Measurements from ENCODE around the gene CASQ2.

The CASQ2 gene

GRCh38 chr1:115685029-115685705 is 83.3 kb downstream of the CASQ2 start:
- no peak for DNase-seq

- DNase-seq, result no peak
Measured at GRCh38 chr1:115682792-115683191, 85.7 kb downstream of the CASQ2 start.

DNA sequence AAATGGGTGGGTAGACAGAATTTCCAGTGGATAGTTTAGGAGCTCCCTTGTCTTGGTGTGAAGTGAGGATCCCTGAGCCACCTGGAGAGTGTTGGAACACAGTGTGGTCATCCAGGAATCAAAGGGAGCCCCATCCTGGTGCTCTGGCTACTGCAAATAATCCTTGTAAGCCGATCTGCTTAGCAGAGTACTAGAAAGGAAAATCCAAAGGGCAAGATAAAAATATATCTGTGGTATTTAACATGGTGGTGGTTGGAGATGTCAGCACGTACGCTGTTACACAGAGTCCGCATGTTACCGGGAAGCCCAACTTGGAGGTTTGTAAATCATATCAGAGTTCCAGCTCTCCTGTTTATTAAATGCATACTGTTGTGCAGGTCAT is 87.8 kb downstream of the CASQ2 start:
- DNase-seq, result no peak

DNA sequence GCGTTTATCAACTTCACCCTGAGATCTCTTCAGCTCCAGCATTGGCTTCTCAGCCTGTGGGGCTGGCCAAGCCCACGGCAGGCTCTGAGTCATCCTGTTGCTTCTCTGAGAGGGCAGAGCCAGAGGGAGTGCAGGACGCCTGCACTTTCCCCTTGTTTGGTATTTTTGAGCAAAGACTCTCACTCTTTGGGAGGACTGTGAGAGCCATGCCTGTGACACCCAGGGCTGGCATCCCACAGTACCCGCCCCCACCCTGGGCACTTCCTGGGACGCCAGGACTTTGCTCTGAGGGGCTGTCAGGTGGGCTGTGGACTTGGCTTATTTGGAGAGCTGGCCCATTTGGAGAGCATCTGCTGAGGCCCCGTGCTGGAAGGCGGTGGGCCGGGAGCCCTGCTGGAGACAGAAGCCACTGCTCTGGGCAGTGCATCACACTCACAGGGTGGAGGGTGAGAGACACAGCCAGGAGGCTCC is 89.3 kb downstream of the CASQ2 start:
- no peak for DNase-seq

- DNase-seq, result no peak
Measured at GRCh38 chr1:115678141-115678540, 90.4 kb downstream of the CASQ2 start.

GRCh38 chr1:115677565-115677964 is 90.9 kb downstream of the CASQ2 start:
- DNase-seq, result no peak

DNA sequence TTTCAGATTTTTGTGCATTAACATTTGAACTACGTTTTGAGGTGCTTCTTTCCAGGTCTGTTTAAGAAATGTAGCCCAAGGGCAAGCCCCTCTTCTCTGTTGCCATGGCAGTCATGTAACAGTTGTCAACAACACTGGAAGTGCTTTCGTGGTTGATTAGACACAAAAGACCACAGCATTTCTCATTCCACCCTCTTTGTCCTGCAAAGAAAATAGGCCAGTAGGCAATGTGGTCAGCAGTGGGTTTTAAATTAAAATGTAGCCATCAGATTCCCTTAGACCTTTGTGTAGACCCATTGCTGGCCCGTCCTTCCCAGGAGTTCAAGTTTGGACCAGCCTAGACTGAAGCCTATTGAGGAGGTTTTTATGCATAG is 91.3 kb downstream of the CASQ2 start:
- no peak for DNase-seq

DNA sequence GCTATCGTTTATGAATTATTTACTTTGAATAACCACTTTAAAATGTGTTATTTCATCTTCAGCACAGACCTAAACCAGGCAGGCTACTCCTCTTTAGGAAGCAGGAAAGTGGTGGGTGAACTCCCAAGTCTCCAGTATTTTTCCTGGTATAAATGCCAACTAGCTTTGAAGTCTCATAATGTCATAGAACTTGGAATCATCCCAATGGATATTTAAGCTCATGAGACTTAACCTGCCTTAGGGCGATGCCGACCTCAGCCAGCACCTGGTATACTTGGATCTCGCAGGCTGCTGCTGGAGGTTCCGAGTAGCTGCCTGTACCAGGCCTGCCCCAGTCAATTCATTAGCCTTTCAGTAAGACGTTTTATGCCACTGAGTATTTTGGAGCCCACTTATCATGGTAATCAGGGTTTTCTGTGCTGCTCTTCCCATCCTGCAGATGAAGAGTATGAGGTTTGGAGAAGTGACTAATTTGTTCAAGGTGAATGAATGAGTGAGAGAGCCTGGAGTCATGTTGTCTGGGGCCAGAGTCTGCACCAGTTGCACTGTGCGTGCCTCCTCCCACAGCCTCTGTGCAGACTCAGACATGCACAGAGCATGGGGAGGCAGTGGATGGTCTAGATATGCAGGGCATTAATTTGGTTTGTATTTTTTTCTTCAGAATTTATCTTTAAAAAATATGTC is 91.9 kb downstream of the CASQ2 start:
- no peak for DNase-seq

DNA sequence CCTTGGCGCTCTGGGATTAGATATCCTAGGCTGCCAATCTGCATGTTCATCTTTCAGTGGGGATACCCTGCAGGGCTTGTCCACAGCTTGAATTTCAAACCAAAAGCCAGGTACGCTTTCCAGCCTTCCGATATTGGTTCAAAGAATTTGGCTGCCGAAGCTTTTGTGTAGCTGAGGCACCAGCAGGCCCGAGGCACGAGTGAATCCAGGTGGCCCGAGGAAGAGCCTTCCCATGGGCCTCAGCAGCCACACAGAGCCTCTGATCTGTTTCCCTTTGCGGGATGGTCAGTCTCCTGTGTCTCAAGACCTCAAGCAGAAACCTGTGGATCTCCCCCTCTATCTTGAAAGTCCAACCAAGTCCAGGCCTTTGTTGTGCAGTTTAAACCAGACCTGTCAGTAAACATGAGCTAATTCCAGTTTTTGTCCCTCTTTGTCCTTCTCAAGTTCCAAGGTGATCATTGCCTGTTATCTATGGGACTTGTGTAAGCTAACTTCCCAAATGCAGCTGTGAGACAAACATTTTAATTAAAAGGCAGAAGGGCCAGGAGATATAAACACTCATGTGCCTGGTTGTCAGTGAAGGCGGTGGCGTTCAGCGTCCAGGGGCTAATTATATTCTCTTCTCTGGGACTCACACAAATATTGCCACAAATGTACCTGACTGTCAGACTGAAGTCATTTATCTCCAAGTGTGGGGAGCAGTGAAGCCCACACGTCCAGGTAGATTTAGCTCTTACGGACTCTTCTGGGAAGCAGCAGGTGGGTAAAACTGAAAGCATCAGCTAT is 96.1 kb downstream of the CASQ2 start:
- no peak for DNase-seq

DNA sequence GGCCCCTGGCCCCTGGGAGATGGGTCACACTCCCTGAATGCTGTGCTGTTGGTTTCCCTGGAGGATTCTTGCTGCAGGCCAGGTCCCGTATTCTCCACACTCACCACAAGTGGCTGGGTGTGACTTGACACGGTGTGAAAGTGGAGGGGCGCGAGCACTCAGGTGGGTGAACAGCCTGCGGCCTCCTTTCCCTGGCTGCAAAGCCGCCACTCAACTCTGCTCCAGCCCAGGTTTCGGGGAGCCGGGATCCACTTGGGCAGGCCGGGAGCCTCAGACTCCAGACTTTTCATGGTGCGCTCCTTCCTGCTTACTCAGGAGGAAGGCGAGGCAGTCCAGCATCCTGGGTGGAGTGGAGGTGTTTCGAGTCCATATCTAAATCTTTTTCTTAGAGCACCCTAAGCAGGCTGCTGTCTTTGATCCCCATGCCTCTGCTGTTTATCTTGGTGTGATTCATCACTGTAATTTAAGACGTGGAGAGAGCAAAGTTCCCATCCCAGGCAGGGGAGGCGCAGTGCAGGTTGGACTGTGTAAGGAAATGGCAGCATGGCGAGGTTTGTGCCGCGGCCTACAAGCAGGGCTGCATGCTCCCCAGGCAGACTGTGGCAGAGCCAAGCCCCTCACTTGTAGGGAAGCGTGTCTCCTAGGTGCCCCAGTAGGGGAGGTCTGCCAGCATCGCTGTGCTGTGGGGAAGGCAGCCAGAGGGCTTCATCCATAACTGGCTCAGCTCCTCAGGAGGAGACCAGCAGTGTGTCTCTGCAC is 97.2 kb downstream of the CASQ2 start:
- no peak for DNase-seq

DNA sequence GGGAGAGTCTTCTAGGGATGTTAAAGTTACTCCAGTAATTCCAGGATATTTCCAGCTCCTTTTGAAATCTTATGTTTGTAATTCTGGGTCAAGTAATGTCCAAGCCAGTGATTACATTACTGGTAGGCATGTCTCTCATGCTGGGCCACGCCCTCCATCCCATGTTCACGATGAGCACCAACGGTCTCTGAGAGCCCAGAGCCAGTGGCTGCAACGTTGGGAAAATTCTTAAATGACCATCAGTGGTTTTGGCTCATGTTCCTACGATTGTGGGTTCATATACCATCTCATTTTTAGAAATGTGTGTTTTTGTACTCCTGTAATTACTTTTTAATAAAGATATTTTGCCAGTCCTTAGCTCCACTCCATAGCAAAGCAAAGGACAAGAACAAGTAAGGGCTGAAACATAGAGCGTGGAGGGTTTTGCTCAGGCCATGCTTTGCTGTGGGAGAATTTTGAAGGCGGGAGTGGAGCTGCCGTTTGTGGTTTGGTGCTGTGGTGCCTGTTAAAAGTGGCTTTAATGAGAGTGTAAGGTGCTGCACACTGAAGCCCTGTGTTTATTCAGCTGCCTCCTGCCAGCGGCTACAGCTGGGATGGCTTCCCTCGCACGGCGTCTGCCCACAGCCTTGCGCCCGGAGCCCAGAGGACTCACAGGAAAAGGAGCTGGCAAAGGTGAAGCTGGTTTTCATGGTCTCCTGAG is 97.9 kb downstream of the CASQ2 start:
- peak; percentile 68 for DNase-seq

GRCh38 chr1:115669886-115670285 is 98.6 kb downstream of the CASQ2 start:
- no peak for DNase-seq

- DNase-seq, result no peak
Measured at GRCh38 chr1:115669002-115669673, 99.4 kb downstream of the CASQ2 start.

DNA sequence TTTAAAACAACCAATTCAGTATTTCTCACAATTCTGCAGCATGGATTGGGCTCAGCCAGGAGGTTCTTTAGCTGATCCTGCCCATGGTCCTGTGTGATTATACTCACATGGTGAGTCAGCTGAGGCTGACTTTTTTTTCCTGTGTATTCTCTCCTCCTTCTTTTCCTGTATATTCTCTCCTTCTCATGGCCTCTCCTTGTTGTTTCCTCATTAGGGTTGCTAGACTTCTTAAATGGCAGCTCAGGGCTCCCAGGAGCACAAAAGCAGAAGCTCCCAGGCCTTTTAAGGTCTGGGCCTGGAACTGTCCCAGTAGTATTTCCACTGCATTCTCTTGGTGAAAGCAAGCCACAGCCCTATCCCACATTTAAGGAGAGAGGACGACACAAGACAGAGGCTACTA is 99.9 kb downstream of the CASQ2 start:
- DNase-seq, result no peak

GRCh38 chr1:115666702-115667101 is 101.8 kb downstream of the CASQ2 start:
- DNase-seq, result no peak

DNA sequence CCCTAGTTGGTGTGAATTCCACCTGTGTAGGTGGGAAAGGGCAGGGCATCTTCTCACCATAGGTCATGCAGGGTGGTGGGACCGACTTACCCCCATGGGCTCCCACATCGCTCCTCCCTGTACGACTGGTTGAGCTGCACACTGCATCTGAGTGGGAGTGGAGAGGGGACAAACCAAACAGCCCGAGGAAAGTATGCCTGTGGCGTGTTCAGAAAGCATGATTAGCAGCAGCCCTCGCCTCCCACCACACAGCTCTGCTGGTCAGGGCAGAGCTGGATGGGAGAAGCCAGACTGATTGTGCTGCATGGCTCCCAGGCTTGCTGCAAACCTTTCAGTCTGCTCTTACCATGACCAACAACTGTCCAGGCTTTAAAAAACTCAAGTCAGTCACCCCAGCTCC is 102.3 kb downstream of the CASQ2 start:
- no peak for DNase-seq

DNA sequence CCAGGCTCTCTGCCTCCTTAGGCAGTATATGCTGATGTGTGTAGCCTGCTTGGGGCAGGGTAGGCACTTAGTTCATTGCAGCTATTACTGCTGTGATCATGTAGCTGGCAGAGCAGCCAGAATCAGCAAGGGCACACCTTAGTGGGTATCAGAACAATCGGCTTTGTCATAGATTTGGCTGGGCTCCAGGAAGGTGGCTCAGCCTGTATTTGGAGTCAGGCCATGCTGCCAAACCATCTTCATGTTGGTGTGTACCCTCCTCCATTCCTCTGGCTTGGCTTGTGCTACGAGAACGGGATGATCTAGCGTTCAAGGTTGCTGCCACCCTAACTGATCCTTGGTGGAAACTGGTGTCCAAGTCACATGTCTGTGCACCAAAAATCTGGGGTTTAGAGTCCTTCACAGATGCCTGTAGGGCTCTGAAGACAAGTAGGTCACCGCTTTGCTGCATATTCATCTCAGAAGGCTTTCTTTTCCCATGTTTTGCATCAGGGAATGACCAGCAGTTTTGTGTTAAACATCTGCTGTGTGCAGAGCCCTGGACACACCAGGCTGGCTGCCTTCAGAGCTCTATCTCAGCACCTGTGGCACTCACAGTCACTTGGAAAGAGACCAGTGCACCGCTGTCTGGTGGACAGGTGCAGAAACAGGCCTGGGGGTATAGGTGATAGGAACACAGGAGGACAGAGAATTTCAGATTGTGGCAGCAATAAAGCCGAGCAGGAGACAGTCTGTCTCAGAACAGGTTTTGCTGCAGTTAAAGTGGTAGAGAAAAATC is 103.0 kb downstream of the CASQ2 start:
- DNase-seq, result no peak

GRCh38 chr1:115661157-115661556 is 107.4 kb downstream of the CASQ2 start:
- no peak for DNase-seq

DNA sequence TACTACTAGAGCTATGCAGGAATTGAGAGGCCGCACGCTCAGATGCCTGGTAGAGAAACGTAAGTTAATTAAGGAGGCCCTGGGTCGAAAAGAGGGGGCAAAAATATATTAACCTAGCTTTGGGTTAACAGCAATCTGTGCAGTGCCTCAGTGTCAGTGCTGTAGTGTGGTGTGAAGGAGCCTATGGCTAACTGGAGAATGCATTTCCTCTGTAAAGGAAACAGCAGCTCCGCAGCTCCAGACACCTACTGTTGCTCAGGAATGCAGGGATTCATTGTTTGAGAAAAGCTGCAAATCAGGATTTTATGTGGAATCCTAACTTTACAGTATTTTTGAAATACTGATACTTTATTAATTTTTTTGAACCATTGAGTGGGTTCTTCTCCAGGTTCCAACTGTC is 108.4 kb downstream of the CASQ2 start:
- no peak for DNase-seq

DNA sequence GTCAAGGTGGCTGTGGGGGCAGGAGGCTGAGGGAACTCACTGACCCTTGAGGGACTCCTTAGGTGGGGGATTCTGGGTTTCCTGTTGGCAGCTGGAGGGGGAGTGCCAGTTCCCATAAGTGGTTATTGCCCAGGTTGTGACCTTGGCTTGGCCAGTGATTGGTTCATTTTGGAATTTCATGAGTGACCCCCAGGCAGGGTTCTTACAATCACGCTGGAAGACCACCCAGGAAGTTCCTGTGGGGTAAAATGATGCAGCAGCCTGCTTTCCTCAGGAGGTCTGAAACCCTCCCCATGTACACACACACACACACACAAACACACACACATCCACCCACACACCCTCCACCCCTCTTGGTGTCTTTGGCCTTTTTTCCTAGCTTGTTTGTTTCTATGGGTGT is 109.9 kb downstream of the CASQ2 start:
- DNase-seq, result no peak

- no peak for DNase-seq
Measured at GRCh38 chr1:115656461-115657077, 111.9 kb downstream of the CASQ2 start.

All from NCI-H510A (cell line).